ENCODE measurements around the gene PPP1R9B. TPM values are rescaled to one million over a fixed set of nuclear protein-coding genes. Genes with fewer than 3 reads are reported as not detected.

PPP1R9B gene
- total RNA-seq, 1 experiment from 2014 or later: 19.1 TPM

DNA sequence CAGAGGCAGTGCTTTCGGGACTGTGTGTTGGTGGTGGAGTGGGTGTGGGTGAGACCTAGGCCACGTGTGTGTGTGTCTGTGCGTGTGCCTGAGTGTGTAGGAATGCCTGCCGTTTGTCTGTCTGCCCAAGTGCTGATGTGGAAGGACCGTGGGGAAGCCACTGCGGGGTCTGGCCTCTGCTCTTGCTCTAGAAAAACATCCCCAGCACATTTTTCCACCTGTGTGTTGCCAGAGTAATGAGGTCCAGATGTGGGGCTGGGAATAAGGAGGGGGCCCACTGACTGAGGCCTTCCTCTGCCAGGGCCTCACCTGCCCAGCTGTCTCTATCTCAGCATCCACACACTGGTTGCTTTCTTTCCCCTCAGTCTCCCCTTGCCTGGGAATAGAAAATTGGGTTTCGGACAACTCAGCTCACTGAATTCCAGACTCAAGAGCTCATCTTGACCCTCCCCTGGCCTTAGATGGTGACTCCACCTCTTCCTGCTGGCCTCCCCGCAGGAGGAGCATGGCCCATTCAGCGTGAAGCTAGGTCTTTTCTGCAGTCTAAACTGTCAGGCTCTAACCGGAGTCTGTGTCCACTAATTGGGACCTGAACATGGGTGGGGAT is 23.0 kb upstream of the PPP1R9B start:
- DNase-seq (ENCODE audit: low spot score): peak; percentile 89

DNA sequence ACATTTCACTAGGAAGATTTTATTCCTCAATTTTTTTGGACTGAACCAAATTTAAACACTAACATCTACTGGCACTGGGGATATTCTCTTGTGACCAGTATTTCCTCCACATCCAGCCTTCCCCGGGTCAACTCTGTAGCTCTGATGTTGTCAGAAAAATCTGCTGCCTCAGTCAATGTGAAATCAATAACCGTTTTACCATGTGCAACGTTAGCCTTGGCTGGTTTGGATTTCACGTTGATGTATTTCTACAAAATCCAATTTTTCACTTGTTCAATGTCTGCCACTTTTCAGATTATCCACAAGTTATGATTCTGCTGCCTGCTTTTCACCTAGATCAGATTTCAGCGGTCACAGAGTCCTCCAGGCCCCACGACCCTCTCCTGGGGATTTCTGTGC is 22.5 kb upstream of the PPP1R9B start:
- no peak for DNase-seq (ENCODE audit: low spot score)

DNA sequence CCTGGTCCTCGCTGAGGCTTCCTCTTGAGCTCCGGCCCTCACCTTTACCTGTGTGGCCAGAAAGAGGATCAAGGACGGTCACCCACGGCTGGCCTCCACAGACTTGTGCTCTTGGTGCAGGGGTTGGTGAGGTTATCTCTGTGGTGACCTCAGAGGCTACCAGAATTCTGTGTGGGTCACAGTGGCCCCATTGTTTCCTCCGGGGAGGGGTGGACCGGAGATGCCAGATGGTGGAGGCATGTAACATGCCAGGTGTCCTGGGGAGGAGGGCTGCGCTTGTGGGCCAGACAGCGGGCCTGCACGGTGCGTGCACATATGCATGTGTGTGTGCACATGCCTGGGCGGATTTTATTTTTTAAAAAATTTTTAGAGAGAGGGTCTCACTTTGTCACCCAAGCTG is 21.7 kb upstream of the PPP1R9B start:
- no peak for DNase-seq (ENCODE audit: low spot score)

DNA sequence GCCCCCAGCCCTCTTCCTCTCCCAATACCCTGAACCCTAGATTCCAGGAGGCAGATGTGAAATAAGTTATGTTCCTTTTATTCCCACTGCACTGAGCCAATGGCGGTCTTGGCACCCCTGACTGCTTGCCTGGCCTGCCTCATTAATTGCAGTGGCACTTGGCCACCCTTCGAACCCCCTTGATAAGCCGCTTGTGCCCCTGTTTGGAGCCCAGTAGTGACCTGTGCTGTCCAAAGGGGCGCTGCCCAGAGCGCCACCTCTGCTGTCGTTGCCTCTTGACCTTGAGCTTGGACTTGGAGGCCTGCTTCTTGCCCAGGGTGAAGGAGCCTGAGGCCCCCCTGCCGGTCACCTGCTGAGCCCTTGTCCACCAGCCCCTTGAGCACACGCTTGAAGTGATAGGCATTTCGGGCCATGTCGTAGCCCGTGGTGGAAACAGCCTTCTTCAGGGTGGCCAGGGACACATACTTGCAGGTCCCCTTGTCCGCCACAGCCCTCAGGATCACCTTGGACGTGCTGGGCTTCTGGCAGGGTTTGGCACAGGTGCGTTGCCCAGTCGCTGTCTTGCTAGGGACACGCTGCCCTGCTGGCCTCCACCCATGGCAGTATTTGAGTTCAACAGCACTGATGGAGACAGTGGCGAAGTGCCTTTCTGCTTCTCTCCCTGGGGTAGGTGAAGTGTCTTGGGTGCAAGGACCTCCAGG is 21.0 kb upstream of the PPP1R9B start:
- no peak for DNase-seq (ENCODE audit: low spot score)

DNA sequence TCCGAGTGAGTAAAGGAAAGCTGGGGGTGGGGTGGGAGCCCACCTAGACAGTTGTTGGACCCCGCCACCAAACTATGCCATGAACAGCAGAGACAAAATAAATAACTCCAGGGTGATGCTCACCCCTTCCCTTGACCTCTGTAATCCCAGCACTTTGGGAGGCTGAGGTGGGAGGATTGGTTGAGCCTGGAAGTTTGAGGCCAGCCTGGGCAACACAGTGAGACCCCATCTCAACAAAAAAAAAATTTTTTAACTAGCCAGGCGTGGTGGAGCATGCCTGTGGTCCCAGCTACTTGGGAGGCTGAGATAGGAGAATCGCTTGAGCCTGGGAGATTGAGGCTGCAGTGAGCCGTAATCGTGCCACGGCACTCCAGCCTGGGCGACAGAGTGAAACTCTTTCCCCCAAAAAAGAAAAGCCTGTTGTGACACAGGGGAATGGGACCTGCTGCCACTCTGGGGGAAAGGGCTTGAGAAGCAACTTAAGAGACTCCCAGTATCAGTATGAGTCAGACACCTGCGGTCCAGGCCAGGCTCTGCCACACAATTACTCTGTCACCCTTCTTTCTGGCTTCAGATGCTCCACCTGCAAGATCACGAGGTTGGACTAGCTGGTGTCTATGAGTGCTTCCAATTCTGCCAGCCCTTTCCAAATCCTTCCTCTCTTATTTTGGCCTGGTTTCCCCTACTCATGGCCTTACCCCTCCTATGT is 20.3 kb upstream of the PPP1R9B start:
- peak; percentile 89 for DNase-seq (ENCODE audit: low spot score)

DNA sequence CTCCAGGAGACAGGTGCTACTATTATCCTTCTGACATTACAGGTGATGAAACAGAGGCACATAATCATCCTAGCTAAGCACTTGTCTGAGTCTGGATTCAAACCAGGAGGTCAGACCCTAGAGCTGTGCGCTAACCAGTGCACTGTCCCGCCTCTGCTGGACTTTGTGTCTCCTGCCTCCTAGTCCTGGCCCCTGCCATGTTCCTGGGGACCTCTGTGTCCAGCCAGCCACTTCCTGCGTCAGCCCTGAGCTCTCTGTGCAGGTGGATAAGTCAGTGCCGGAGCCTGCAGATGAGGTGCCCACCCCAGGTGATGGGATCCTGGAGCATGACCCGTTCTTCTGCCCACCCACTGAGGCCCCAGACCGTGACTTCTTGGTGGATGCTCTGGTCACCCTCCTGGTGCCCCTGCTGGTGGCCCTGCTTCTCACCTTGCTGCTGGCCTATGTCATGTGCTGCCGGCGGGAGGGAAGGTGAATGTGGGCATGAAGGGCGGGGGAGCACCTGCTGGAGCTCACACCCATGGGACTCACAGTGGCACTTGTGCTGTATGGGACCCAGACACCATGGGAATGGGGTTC is 19.5 kb upstream of the PPP1R9B start:
- DNase-seq (ENCODE audit: low spot score): no peak

DNA sequence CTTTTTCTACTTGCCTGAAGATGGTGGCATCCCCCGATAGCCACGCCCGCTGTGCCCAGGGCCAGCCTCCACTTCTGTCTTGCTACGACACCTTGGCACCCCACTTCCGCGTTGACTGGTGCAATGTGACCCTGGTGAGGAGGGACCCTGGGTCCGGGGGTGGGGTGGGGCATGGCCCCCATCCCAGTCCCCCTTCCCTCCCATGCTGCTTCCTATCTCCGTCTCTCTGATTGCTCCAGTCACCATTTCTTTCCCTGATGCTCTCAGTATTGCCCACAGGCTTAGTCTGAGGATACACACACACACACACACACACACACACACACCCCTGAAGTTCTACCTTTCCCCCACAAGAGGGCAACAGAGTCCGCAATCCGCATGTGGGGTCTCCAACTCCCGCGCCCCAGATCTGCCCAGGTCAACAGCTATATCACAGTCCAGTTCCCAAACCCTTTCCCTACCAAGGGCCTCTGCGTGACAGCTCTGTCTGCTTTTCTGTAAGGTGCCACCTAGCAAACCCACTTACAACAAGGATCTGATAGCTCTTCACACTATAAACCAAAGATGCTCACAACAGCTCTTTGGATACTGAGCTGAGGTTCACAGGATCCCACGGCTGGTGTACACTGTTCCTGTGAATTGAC is 18.8 kb upstream of the PPP1R9B start:
- peak; percentile 67 for DNase-seq (ENCODE audit: low spot score)

DNA sequence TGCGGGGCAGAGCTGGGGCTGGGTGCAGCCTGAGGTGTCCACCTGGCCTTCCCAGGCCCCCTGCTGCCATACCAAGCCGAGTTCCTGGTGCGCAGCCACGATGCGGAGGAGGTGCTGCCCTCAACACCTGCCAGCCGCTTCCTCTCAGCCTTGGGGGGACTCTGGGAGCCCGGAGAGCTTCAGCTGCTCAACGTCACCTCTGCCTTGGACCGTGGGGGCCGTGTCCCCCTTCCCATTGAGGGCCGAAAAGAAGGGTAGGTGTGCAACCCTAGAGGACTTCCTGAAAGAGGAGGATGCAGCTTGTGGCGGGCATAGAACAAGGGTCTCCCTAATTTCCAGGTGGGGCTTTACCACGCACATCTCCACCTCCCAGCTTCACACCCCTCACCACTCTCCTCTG is 17.8 kb upstream of the PPP1R9B start:
- DNase-seq (ENCODE audit: low spot score): no peak

DNA sequence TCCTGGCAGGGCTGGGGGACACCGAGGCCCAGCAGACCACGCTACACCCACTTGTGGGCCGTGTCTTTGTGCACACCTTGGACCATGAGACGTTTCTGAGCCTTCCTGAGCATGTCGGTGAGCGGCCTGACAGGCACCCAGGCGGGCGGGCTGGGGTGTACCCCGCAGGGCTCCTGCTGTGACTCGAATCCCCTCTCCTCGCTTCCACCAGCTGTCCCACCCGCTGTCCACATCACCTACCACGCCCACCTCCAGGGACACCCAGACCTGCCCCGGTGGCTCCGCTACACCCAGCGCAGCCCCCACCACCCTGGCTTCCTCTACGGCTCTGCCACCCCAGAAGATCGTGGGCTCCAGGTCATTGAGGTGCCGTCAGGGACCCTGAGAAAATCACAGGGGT is 16.9 kb upstream of the PPP1R9B start:
- DNase-seq (ENCODE audit: low spot score): no peak

DNA sequence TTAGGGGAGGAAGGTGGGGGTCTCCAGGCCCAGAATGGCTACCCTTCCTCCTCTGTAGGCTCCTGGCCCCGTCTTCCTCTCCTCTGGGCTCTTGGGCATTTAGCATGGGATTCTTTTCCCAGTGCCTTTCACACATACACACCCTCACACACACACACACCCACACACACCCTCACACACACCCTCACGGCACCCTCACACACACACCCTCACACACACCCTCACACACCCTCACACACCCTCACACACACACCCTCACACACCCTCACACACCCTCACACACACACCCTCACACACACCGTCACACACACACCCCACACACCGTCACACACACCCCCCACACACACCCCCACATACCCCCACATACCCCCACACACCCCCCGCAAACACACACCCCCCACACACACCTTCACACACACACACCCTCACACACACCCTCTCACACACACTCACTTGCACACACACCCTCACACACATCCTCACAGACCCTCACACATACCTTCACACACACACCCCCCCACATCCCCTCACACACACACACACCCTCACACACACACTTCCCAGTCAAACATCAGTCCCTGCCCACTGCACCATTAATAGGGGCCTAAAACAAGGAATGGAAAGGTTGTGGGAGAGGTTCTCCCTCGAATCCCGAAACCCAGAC is 16.2 kb upstream of the PPP1R9B start:
- DNase-seq (ENCODE audit: low spot score): no peak

DNA sequence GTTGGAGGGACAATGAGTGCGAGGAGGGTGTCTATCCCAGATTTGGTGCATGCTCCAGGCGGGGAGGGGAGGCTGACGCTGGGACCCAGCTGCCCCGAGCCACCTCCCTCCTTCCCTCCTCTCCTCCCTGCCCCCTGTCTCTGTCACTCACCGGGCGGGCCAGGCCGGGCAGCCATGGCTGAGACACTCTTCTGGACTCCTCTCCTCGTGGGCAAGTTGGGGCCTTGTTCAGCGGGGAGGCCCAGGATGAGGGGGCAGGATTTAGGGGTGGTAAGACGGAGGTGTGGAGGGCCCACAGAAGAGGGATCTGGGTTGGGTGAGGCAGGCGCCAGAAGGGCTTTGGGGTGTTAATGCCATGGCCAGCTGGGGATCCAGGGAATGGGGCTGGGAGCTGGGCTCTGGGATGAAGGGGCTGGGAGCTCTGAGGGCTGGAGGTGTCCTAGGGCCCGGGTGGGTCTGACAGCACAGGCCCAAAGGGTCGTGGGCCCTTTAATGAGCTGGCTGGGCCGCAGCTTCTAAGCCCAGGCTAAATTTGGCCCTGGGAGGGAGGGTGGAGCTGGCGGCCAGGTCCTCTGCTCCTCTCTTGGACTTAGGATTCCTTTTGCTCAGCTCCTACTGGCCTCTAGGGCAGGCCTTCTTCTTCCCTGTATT is 15.5 kb upstream of the PPP1R9B start, which contains the start of gene SGCA:
TSS of gene SGCA (plus strand) at position 139 of the 651 bp plus-strand sequence. CDS start at position 175, 36 bp downstream.
- DNase-seq (ENCODE audit: low spot score): no peak

DNA sequence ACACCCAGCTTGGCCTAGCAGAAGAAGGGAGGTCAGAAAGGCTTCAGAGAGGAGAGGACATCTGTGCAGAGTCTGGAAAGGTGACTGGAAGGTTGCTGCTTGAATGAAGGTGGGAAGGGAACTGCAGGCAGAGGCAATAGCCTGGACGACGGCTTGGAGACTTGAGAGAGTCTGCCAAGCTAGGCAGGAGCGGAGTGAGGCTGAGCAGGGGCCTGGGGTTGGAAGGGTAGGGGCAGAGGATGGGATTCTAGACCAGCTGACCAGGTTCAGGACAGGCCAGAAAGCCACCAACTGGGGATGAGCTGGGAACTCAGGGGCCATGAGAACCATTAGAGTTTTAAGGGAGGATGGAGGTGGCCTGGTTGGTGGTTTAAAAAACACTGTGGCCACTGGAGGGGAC is 15.0 kb upstream of the PPP1R9B start:
- no peak for DNase-seq (ENCODE audit: low spot score)

DNA sequence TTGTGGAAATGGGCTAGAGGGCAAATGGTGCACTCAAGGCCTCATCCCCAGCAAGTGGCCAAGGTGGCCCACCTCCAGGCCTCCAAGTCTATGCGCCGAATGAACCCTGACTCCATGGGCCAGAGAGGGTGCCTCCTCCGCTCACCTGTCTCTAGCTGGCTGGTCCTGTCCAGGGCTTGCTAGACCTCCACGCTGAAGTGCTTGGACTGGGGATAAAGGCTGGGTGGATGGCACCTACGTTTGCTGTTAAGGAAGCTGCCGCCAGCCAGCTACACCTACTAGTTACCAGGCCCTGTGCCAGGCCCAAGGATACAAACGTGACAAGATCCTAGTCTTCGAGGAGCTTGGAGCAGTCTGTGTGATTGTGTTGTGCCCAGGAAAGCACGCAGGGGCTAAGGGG is 14.6 kb upstream of the PPP1R9B start:
- no peak for DNase-seq (ENCODE audit: low spot score)

DNA sequence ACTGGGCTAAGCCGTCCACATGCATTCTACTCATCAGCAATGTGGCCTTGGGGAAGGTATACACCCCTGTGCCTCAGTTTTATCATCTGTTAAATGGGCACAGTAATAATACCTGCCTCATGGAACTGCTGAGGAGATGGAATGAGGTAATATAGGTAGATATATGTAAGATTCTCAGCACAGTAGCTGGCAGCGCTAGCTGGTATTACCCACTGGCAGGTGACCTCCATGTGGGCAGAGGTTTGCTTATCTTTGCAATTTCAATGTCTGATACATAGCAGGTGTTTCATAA is 14.2 kb upstream of the PPP1R9B start:
- no peak for DNase-seq (ENCODE audit: low spot score)

DNA sequence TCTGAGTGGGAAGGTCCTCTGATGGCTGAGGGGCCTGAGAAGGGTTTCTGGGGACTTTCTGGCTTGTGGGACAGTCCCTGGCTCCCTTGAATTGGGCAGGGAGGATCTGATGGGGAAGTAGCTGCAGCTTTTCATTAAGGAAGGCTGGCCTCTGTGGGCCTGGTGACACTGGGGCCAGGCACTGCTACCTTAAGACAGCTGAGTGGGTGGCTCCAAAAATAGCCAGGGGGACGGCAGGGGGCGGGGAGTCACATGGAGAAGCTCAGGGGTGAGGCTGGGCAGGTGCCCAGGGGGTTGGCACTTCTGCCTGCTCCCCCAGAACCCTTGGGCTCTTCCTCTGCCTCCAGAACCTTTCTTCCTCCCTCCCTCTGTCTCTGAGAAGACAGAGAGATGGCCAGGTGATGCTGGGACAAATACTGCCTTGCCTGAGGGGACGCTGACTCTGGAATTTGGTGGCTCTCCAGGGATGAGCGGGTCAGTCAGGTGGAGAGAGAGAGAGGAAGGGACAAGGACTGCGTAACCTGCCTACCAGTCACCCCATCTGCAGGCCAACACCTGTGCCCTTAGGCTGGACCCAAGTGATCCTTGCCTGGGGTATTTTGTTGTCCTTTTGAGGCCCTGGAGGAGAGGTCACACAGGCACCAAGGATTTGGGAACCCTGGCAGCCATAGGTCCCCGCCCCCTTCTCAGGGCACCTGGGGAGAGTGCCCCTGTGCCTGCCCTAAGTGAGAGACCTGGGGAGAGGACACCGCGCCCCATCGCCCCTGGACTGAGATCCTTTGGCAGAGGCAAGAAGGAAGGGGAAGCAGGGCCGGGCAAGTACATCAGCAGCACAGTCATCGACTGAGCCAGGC is 13.6 kb upstream of the PPP1R9B start:
- DNase-seq (ENCODE audit: low spot score): no peak

DNA sequence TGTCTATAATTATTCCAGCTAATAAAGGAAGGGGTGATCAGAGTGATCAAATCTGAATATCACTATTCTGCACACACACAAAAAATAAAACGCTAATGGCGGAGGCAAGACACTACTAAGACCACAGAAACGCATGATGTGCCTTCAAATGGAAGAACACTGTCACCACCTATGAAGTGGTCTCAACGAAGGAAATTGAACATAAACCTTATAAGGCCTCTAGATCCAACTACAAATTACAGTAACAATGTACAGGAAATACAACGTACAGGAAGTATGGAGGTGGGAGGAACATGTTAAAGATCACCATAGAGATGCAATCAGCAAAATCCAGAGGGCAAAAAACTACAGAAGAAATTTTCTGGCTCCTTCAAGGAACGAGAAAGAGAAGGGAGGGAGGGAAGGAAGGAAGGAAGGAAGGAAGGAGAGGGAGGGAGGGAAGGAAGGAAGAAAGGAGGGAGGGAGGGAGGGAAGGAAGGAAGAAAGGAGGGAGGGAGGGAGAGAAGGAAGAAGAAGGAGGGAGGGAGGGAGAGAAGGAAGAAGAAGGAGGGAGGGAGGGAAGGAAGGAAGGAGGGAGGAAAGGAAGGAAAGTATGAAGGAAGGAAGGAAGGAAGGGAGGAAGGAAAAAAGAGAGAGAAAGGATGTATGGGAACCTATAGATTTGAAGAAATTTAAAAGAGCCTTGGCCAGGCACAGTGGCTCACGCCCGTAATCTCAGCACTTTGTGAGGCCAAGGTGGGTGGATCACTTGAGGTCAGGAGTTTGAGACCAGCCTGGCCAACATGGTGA is 12.2 kb upstream of the PPP1R9B start:
- no peak for DNase-seq (ENCODE audit: low spot score)

DNA sequence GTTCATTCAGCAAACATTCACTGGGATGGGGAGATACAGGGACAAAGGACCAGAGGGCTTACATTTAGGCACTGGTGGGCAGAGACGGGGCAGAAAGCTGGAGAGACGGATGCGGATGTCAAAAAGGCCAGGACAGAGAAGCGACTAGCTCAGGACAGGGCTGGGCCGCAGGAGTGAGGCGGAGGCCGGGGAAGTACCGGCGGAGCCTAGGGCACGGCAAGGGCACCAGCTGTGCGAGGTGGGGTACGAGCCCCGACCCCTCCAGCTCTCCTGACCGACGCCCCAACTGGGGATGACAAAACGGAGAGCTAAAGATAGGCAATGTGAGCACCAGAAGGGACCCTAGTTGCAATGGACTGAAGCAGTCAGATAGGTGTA is 11.4 kb upstream of the PPP1R9B start:
- DNase-seq (ENCODE audit: low spot score): no peak

DNA sequence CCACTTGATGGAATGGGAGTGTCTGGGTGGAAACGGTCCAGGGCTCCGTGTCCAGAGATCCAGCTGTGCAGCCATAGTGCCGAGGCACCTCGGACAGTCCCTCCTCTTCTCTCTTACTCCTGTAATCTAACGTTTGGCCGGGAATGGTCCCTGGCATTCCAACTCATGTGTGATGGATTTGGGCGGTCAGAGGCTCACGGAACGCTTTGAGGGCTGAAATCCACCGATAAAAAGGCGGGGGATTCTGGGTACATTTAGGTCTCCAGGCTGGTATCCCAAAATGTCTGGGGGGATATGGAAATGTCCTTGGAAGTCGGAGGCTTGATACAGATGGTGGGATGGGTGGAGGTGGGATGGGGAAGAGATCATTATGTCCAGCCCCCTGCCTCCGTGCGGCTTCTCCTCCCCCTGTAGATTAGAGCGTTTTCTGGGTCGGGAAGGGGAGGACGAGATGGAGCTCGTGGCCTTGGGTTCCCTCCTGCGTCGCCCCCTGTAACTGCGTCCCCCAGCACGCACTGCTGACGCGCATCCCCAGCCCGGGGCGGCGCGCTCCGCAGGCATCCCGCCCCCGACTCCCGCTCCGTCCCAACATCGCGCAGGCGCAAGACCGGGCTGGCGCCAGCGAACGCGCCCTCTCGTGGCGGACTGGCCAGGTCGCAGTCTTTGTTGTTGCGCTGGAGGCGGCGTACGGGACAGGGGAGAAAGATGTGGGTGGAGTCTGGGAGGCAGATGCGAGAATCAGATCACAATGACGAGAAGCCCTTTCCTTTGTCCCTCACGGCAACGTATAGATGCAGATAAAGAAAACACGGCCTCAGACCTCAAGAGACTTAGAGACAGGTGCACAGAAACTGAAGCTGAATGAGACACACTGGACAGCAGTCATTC is 10.8 kb upstream of the PPP1R9B start:
- DNase-seq (ENCODE audit: low spot score): peak; percentile 78

DNA sequence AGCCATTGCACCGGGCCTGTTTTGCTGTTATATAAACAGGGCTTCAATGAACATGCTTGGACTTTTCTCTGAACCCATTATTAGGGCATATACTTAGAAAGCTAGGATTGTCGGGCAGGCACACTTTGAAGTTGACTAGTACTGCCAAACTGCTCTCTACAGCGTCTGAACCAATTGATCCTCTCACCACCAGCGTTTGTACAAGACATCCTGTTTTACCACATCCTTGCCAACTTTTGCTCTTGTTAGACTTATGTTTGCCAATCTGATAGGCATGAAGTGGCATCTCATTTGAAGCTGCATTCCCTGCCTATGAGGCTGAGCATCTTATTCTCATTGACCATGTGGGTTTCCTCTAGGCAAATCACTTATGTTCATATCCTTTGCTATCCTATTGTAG is 7.4 kb upstream of the PPP1R9B start:
- no peak for DNase-seq (ENCODE audit: low spot score)
